Medulla oblongata (tissue), 1 donor: ENCODE results near the gene SLC7A10.
A peak's percentile ranks its signal among the peaks of the same experiment; 100 is the strongest.
"Not testable (repeated sequence)": the region's sequence is repeated elsewhere in the genome, so short reads cannot be mapped to it uniquely, and the experiment has no call there.

Source experiments
- DNase-seq: peaks from one replicate; pipeline ENCODE4 v3.0.0-alpha.2; 2015; ENCODE audit errors: extremely low spot score

SLC7A10 gene

DNA sequence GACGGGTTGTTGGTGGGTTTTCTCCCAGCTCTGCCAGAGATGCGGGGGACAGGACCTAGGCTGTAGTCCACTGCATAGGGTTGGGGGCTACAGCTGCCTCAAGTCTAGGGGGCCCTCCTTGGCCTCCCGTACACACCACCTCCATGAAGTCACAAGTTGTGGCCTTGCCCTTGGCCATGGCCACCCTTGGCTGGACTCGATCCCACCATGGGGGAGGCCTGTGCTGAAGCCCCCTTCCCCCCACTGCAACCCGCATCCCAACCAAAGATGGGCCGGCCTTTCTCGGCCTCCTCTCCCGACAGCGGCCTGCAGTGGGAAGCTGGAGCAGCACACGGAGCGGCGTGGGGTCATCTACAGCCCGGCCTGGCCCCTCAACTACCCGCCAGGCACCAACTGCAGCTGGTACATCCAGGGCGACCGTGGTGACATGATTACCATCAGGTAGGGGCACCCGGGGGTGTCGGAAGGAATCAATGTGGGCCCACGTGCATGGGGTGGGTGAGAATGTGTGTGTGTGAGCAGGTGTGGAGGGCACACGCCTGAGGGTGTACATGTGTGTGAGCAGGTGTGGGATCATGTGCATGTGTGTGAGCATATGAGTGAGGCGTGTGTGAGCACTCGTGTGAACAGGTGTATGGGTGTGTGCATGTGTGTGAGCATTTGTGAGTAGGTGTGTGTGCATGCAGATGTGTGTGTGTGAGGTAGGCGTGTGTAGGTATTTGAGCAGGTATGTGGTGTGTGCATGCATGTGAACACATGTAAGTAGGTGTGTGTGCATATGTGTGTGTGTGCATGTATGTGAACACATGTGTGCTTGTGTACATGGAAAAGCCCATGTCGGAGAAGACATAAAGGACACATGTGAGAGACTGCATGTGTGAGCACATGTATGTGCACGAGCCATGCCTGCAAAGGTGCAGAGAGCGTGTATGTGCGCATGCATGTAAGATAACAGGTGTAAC is 22.8 kb downstream of the SLC7A10 start:
- DNase-seq: no peak

DNA sequence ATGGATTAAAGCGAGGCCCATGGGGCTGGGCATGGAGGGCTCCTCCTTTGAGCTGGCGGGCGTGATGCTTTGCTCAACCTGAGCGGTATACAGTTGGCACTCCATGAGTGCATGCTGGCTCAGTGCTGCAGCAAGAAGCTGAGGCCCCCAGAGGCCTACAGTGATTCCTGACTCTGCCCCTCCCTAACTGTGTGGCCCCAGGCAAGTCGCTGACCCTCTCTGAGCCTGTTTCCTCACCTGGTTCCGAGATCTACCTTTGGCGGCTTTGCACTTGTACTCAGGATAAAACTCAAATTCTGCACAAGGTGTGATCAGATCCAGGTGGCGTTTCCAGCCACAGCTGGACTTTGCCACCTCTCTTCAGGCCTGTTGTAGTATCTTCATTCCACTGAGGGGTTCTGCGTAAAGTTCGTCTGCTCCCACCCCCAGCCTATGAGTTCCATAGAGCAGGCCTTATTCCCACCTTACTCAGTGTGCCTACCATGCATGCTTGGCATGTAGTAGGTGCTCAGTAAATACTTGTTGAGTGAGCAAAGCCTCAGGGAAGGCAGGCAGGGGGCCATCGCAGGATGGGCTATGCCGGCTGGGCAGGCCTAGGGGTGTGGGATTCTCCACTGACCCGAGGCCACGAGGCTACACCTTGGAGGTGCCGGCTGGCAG is 23.6 kb downstream of the SLC7A10 start:
- DNase-seq: no peak

DNA sequence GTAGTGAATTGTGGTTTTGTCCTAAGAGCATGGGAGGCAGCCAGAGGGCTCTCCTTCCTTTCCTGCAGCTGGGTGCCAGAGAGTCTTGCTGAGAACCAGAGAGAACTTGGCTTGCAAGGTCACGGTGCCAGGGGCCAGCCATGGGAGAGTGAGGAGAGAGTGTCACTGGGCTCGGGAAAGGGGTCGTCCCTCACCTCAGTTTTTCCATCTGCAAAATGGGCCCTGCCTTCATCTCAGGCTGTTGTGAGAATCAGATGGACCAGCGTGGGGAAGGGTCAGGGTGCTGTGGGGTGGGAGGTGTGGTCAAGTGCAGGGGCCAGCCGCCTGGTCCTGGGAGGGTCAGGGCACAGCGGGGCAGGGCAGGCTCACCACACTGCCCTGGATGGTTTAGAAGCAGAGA is 24.2 kb downstream of the SLC7A10 start:
- no peak for DNase-seq

DNA sequence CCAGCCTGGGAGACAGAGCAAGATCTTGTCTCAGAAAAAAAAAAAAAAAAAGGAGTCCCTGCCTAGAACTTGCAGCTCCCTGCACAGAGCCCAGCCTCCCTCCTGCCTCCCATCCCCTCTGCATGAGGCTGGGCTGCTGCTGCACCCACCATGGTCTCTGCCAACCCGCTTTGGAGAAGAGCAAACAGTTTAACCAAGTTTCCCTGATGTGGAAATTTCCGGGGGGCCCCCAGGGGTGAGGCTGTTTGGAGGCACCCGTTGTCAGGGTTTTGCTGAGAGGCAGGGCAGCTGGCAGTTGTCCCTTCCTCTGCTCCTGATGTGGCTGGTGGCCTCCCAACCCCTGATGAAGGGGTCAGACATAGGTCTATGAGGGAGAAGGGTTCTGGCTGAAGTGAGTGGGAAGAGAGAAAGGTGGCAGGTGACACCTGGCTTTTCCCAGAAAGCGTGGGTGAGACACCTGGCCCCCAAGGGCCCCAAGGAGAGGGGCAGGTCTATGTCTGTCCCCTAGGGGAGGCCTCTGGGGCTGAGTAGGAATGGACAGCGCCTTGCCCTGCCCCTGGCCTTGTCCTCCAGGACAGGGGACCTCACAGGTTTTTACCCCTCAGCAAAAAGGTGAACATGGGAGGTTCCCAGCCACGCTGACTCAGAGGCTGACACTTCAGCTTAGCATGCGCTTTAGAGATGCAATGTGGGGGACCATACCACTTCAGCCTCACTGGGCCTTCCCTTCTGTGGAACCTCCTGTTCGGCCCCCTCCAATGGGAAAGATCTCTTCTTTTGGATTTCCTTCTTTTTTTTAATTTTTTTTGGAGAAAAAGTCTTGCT is 26.0 kb downstream of the SLC7A10 start:
- no peak for DNase-seq

- DNase-seq: no peak
Measured at GRCh38 chr19:33198169-33198568, 27.5 kb downstream of the SLC7A10 start.

- no peak for DNase-seq
Measured at GRCh38 chr19:33197591-33198000, 28.1 kb downstream of the SLC7A10 start.

DNA sequence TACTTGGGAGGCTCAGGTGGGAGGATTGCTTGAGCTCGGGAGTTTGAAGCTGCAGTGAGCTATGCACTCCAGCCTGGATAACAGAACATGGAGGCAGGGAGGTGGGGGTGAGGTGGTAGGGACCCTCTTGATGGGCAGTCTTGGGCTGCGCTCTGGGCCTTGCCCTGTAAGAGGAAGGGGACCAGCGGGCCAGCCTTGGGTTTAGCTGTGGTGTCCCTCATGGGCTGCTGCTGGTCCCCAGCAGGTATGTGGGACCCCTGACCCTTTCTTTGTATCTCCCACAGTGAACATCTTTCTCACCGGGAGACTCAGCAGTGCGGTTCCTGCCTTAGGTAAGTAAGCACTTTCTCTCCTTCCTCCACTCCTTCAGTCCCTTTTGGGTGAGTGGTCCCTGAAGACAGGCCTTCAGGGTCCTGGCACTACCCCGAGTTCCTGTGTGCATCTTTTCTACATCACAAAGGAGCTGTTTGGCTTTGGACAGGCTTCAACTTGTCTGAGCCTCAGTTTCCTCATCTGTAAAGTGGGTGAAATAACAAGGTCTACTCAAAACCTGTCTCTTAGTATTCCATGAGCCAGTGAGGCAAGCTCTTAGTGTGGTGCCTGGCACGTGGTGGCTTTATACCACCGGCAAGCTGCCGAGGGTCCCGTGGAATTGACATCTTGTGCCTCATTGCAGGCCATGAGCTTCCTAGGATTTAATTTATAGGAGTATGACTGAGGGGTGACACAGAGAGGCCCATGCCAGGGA is 29.0 kb downstream of the SLC7A10 start:
- no peak for DNase-seq

GRCh38 chr19:33195645-33196347 is 29.9 kb downstream of the SLC7A10 start:
- no peak for DNase-seq

GRCh38 chr19:33194886-33195644 is 30.6 kb downstream of the SLC7A10 start:
- DNase-seq: no peak

- DNase-seq: no peak
Measured at GRCh38 chr19:33194532-33194885, 31.1 kb downstream of the SLC7A10 start.

GRCh38 chr19:33193865-33194362 is 31.7 kb downstream of the SLC7A10 start, which contains the start of gene LRP3:
TSS of gene LRP3 (plus strand) at chr19:33194330. CDS start at chr19:33194786, 456 bp downstream.
- peak; percentile 52 for DNase-seq

- DNase-seq: no peak
Measured at GRCh38 chr19:33193269-33193864, 32.3 kb downstream of the SLC7A10 start.

GRCh38 chr19:33192010-33192409 is 33.6 kb downstream of the SLC7A10 start:
- no peak for DNase-seq

DNA sequence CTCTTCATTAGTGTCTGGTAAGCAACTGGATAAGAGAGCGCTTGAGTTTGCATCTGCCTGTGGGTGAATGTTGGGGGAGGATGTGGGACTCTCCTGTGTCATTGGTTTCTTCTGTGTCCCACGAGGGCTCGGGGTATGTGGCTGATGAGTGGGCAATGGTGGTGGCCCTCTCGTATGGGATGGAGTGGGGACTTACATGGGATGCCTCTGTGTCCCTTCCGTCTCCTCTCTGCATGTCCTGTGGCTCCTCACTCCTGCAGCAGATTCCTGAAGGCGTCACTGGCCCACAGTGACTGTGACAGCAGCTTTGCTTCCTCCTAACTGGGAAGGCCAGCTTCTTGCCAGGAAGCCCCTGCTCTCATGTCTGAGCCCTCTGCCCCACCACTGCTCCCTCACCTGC is 34.1 kb downstream of the SLC7A10 start:
- no peak for DNase-seq

DNA sequence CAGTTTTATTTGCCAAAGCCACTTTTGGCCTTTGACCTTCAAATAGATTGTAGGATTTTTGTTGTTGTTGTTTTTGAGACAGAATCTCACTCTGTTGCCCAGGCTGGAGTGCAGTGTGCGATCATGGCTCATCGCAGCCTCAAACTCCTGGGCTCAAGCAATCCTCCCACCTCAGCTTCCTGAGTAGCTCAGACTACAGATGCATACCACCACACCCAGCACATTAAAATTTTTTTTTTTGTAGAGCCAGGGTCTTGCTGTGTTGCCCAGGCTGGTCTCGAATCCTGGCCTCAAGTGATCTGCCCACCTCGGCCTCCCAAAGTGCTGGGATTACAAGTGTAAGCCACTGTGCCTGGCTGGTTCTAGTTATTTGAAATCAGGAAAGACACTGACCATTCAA is 34.6 kb downstream of the SLC7A10 start:
- not testable (repeated sequence) for DNase-seq

DNA sequence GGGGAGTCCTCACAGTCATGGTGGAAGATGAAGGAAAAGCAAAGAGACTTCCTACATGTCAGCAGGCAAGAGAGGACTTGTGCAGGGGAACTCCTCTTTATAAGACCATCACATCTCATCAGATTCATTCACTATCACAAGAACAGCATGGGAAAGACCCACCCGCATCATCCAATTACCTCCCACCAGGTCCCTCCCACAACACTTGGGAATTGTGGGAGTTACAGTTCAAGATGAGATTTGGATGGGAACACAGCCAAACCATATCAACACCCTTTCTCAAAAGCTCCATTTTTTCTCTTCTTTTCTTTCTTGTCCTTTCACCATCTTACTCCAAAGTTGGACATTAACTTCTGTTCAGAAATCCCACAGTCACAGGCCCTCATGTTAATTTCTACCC is 36.2 kb downstream of the SLC7A10 start:
- DNase-seq: no peak

- DNase-seq: no peak
Measured at GRCh38 chr19:33187183-33187540, 38.5 kb downstream of the SLC7A10 start.

DNA sequence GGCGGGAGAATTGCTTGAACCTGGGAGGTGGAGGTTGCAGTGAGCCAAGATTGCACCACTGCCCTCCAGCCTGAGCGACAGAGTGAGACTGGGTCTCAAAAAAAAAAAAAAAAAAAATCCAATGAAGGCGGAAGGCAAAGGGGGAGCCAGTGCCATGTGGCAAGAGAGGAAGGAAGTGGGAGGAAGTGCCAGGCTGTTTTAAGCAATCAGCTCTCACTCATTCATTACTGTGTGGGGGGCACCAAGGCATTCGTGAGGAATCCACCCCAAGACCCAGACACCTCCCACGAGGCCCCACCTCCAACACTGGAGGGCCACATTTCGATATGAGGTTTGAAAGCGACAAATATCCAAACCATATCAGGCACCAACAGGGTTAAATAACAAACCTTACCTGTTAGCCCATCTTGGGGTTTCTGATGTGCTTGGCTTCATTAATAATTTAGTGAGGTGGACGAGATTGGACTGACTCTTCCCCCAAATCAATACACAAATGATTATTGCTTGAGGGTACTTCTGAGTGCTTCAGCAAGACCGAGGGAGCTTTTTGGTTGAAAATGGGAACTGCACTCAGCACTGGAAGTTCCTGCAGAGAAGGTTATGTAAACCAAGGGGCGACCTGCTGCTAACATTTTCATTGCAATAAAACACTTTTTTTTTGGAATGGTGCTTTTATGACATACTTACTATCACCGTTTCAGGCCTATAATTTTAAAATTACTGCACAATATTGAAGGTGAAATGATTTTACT is 39.0 kb downstream of the SLC7A10 start:
- DNase-seq: peak; percentile 18
